ENCODE results near the gene MBD2.
"Not testable (repeated sequence)": the region's sequence is repeated elsewhere in the genome, so short reads cannot be mapped to it uniquely, and the experiment has no call there.

The MBD2 gene

DNA sequence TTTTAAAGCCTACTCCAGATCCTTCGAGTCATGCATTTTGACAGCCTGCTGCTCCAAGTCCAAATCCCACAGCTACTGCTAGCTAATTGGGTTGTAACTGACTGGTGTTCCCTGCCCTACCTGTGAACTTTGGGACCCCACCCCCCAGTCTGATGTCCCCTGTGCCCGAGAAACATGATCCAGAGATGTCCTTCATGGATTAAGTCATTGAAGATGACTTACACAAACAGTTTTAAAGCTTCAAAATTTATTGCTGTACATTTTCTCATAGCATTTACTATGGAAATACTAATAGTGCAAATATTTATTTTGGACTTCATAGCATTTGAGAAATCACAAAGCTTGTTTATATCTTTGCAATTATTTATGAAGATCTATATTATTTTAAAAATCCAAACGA, 73.1 kb downstream of the MBD2 start:
- DNase-seq = no peak

DNA sequence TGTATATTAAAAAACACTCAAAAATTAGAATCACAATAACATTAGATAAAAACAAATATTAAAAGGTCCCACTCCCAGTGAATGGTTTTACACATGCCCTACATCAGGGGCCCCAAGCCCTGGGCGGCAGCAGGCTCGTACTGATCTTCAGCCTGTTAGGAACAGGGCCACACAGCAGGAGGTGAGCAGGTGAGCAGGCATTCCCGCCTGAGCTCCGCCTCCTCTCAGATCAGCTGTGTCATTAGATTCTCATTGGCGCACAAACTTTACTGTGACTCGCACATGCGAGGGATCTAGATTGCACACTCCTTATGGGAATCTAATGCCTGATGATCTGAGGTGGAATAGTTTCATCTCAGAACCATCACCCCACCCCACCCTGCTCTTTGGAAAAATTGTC, 74.2 kb downstream of the MBD2 start:
- no peak for DNase-seq

DNA sequence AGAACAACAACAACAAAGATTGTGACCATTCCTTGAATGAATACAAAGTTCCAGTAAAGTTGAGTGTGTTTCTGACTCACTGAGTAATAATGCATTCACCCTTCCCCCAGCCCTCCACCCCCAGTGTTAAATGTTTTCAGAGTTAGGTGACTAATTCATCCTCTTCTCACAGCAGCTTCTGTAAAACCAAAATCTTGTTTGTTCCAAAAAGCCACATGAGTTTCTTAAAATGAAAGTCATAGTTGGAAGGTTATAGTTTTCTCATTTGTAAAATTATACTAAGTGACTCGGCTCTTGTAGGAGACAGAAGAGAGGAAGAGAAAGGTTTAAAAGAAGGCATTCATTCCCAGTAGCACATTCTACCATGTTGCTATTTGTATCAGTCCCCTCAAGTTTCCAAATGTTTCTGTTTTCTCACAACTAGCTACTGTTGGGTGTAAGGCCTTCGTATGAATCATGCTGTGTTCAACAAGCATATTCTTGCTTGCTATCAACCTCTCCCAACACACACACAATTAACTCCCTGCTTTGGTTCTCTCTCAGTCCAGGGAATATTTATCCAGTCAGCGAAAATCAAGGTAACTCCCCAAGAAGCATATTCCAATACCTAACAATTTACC, 75.3 kb downstream of the MBD2 start:
- DNase-seq = no peak

DNA sequence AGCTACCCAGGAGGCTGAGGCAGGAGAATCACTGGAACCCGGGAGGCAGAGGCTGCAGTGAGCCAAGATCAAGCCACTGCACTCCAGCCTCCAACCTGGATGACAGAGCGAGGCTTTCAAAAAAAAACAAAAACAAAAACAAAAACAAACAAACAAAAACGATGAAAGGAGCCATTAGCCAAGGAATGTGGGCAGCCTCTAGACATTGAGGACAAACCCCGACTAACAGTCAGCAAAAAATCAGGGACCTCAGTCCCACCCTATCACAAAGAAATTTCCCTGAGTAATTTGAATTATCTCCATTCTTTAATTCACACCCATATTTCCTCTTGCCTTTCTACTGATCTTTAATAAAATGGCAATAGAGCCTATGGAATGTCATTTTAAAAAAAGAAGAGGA, 75.8 kb downstream of the MBD2 start:
- no peak for DNase-seq

DNA sequence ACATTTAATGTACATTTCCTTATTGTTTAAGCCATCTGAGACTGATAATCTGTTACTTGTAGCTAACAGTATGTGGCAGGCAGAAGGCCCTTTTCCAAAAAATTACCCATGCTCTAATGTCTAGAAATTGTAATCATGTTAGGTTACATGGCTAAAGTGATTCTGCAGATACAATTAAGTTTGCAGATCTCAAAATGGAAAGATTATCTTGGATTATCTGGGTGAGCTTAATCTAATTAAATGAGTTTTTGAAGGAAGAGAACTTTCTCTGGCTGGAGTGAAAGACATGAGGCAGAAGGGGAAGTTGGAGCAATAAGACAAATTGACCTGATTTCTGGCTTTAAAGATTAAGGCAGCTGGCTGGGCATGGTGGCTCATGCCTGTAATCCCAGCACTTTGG, 76.3 kb downstream of the MBD2 start:
- no peak for DNase-seq

DNA sequence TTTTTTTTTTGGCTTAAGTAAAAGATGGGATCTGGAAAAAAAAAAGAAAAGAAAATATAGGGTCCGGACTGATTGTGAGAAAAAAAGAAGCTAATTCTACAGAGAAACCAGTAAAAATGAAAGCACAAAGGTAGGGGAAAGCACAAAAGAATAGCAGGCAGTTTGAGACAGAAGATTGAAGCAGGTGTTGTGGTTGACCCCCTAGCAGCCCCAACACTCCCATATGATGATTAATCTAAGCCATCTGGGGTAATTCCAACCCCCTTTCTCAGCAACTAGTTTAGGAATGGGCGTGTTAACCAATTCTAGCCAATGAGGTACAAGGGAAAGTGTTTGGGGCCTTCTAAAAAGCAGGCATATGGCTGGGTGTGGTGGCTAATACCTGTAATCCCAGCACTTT, 77.0 kb downstream of the MBD2 start:
- DNase-seq = no peak

DNA sequence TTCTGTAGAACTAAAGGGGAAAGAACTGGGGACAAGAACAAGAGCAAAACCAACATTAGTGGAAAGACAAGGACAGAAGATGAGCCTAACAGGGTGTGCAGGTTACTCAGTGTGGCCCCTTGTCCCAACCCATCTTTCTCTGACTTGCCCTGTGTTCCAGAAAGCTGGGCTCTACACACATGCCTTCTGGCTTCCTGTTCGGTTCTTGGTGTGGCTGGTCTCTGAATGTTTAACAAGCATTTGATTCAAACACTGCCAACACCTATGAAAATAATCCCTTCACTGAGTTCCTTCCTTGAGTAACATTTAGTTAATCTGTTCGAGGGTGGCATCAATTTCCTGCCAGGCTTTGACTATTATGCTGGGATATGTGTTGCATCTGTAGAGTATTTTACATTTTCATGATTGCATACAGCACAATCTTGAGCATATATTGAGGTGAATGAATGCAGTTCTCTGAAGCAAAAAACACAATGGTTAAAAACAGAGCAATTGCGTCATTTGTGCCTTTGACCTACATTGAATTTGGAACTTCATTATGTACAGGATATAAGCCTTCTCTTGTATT, 83.3 kb downstream of the MBD2 start:
- no peak for DNase-seq

DNA sequence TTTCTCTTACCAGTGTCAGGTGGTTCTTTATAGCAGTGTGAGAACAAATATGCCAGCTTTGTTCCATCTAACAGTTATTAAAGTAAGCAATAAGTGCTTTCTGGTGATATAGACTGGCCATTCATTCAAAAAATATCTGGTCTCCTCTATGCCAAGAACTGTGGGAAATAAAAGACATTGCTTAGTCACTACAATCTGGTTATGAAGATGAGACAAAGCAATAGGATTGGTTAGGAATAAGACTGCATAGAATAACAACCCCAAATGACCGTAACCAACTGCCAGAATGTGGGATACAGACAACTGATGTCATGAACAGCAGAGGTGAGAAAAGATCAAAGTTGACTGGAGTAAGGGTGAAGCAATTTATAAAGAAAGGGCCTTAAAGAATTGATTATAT, 83.8 kb downstream of the MBD2 start:
- no peak for DNase-seq

DNA sequence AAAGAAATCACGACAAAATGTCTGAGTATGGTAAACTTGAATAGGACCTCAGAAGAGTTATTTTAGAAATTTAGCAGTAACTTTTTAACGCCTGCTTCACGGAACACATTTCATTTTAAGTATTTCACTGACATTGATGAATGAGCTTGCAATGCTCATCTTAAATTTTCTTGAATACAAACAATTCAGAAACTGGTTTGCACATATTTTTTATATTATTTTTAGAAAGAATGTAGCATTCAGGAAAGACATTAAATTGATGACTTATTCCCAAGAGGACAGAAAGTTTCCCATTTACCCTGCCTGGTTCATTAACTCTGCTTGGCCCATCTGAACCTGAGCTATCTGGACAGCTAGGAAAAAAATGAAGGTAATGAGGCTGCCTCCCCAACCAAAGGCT, 89.3 kb downstream of the MBD2 start:
- DNase-seq = no peak

DNA sequence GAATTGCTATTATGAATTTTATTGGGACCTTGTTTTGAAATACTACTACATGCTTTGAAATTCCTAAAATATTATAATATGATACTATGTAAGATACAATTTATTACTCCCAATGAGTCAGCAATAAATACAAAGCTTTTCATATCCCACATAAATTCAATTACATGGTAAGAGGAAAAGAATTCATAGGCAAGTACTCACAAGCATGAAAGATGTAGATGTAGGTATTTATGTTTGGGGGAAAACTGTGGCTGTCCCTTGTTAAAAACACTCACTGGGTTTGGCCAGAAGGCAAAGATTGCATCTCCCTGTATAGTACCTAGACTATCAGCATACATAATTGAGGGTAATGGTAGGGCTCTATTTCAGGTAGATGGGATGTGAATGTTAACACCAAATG, 90.4 kb downstream of the MBD2 start:
- no peak for DNase-seq

DNA sequence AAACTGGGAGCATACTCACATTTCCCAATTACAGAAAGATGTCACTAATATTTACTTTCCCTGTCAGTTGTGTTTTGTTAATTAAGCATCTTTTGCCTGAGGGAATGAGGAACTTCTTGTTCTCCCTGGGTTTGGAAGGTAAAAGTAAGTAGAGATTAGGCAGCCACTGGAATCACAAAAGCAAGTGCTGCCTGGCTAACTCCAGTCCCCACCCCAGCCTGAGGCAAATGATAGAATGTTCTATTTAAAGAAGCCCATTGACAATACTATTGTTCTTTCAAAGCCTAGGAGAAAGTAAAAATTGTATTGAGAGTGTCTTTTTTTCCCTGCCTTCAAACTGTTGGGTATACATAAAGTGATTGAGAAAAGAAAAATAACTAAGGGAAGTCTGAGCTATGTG, 93.8 kb downstream of the MBD2 start:
- no peak for DNase-seq

DNA sequence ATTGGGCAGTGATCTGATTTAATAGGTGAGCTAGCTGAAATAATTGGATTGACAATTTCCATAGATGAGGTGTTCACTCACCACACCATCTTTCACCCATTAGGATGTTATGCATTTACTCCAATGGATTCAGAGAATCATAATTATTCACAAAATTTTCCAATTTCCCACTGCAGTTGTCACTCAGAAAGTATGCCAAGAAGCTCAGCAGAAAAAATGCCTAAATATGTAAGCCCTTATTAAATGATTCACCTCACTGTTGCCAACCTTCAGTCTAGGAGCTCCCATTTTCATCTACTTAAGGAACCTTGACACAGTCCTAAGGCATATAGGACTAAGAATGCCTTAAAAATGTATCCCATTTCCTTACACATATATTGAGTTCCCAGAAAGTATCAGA, 94.3 kb downstream of the MBD2 start:
- no peak for DNase-seq

DNA sequence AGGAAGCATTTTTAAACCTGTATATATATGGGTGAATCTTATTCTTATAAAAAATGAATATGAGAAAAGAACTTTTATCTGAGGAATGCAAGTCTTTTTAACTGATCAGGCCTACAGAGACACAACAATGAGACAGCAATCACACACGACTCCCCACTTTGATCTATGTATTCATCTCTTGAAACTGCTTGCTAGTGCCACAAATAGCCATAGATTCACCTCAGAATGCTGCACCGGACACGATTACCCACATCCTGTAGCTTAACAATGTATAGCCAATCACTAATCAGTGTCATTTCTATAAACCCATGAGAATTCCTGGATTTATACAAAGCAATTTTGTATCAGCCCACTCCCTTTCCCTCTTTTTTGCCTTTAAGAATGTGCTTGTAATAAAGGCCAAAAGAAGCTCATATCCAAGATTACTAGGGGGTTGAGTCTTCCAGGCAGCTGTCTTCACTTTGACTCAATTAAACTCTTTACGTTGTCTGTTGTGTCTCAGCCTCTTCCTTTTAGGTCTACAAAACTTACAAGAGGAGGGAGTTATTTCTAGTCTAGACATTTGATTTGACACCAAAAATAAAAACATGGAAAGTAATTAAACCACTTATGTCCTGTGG, 94.9 kb downstream of the MBD2 start:
- DNase-seq = no peak

DNA sequence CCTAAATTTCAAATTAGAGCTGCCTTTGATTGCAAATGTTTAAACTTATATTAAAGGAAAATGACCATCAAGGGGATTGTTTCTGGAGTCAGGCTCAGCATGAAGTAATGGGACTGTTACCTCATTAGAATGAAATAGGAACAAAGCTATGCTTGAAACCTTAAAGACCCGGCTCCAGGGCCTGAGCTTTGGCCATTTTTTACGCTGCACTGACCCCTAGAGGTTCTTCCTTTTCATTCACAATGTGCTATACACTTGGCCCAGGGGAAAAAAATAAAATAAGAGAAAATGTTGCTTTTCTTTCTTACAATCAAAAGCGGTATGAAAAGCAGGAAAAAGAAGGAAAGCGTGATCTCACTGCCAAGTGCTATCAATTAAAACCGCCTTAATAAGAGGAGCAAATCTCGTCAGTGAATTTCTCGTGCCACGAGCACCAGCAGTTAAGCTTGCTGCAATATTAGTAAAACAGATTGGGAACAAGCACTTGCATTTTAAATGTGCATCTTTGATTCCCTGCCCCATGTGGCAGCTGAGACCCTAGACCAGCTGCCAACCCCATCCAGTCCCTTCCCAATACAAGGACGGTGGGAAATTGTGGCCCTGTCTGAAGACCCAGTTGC, 96.6 kb downstream of the MBD2 start:
- peak in 33 of 58 donors; percentile 0 to 52 (median 8) for DNase-seq

DNA sequence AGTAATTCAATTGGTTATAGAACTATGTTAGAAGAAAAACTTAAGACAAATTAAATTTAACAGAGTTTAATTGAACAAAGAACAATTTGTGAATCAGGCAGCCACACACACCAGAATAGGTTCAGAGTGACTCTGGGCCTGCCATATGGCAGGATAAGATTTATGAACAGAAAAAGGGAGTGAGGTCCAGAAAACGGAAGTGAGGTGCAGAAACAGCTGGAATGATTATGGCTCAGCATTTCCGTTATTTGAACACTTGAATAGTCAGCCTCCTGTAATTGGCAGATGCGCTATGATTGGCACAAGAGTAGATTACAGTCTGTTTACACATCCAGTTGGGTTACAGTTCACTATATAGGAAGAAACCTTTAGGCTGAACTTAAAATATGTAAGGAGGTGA, 99.0 kb downstream of the MBD2 start:
- no peak for DNase-seq

DNA sequence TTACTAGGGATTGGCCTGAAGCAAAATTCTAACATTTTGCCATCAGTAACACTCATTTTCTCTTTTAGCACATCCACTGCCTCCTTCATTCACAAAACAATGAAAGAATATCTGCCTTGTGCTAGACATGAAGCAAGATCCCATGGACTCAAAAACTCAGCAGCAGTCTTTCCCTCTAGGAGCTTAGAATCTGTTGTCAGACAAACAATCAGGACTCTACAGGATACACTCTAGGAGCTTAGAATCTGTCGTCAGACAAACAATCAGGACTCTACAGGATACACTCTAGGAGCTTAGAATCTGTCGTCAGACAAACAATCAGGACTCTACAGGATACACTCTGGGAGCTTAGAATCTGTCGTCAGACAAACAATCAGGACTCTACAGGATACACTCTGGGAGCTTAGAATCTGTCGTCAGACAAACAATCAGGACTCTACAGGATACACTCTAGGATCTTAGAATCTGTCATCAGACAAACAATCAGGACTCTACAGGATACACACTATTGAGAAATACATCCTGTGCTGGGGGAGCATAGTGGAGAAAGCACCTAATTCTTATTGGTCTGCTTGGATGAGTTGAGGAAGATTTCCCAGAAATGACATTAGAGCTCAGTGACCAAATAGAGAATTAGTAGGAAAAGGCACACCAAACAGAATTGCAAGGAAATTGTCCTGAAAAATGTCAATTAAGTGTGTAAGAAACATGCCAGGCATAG, 100.6 kb downstream of the MBD2 start:
- DNase-seq = not testable (repeated sequence)

DNA sequence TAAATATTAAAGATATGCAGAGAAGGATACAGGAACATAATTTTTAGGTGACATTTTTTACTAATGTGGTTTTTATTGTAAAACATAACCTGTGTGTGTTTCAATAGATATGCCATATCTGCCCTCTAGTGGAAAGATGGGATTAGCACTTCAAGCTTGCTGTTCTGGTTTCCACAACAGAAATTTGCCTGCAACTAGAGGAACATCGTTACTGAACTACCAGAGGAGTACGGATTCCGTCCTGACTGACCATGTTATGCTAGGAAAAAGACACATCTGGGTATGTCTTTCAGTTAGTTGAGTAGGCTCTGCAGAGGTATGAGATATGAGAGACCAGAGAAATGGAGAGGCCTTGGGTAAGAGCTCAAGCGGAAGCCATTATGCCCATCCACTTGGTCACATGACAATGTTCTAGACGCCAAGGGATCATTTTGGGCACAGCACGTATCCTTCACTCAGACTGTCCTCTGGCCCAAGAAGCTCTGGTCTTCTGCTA, 104.9 kb downstream of the MBD2 start:
- DNase-seq = peak in 18 of 58 donors; percentile 2 to 61 (median 10)

DNA sequence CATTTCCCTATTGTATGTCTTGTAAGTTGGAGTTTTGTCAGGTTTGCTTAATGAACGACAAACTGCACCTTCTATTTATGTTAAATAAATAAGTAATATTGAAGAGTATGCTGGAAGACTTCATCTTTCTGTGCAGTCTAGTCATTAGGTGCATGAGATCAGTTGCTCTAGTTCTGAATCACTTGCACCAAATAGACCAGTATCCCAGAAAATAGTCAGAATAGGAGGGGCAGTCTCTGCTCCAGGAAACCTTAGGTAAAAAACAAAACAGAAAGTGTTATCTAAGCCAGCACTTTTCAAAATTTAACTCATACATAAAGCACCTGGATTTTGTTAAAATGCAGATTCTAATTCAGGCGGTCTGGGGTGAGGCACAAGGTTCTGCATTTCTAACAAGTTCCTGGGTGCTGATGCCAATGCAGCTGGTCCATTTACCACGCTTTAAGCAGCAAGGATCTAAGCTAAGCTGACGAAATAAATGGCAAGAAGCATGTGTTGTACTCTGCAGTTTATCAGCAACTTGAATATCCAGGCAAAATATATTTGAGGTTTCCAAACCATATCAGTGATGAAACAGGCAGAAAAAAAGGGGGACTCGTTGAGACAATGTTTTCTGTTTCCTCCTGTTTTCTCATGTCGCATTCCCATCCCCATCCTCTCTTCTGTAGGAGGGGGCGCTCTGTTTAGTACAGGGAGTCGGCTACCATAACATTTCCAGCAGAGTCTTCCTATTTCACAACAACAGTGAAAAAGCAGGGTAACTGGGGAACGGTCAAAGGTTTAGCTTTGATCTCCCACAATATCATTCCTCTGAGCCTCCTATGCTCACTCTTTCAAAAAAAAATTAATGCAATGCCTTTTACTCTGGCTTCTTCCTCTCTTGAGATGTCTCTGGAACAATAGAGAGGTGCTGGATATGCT, 106.4 kb downstream of the MBD2 start:
- no peak for DNase-seq

DNA sequence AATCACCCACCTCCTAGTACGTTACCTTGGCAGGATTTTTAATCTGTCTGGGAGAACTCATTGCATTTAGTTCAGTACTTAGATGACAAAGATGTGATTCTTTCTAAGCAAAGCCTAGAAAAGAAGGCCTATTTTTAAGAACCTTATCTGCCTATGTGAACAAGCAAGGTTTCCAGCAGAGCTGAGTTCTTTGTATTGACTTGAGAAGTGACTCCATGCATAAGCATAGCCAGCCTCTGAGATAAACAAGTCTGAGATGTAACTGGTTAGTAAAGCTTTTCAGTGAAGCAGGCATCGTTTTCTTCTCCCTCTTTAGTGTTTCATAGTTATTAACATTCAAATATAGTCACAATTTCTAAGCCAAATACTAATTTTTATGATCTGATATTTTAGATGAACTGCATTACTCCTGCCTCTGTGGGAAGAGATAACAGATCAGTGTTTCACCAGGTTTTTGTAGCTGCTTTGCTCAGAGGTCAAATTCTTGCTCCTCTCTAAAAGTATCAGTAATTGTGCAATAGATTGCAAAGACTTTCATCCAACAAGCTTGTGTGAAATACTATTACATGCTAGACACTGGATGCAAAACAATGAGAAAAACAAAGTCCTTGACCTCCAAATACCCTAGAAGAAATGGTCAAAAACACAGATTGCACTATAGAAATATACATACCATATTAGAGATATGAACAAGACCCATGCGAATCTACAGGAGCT, 107.8 kb downstream of the MBD2 start:
- no peak for DNase-seq

DNA sequence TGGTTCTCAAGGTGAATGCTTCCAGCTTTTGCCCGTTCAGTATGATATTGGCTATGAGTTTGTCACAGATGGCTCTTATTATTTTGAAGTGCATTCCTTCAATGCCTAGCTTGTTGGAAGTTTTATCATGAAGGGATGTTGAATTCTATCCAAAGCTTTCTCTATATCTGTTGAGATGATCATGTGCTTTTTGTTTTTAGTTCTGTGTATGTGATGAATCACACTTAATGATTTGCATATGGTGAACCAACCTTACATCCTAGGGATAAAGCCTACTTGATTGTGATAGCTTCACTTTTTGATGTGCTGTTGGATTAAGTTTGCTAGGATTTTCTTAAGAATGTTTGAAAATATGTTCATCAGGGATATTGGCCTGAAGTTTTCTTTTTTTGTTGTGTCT, 112.1 kb downstream of the MBD2 start:
- no peak for DNase-seq

Measured in anterior cingulate cortex (tissue), 58 donors.